HCT116 (cell line): Measurements from ENCODE around the gene CNKSR1. TPM values are rescaled to one million over a fixed set of nuclear protein-coding genes. Genes with fewer than 3 reads are reported as not detected.

Experiments
- ATAC-seq: fragments of 200-7000 bp; cut with Tn5 transposase; 2 replicates; pipeline ENCODE4 v1.9.1; 2020; ENCODE audit warnings: mild to moderate bottlenecking, moderate library complexity
- BruUV-seq: library from RNA; stranded (reverse); fragments of 400-500 nt; replicated peaks from 2 replicates; lab custom pipeline; 2021; lab: Mats Ljungman, UMichigan
- CTCF ChIA-PET: fragments of 300-600 bp; sonication (Branson Sonifier 250); formaldehyde crosslinking; loops from one replicate; lab custom pipeline; 2021; ENCODE audit warnings: antibody characterized with exemption; lab: Charles Lee
- POLR2A ChIA-PET: fragments of 300-600, 350-600 bp; sonication (Branson Sonifier 250); formaldehyde crosslinking; loops from one replicate; lab custom pipeline; 2021; ENCODE audit warnings: antibody characterized with exemption; lab: Charles Lee
- RAD21 ChIA-PET, 2 experiments: fragments of 300-600 bp; sonication (Branson Sonifier 250); formaldehyde crosslinking; loops; one replicate each; lab custom pipeline; 2023; ENCODE audit warnings: low total read pairs in 2 of 2; ENCODE audit not compliant: uncharacterized antibody in 2 of 2, unreplicated experiment in 2 of 2, low non-redundant PET in 1 of 2; lab: Charles Lee
- DNase-seq: peaks from one replicate; pipeline ENCODE4 v3.0.0-alpha.2; 2010; ENCODE audit warnings: low read depth, low spot score
- H2AFZ ChIP-seq: fragments of 200-600 bp; shearing (Covaris generic), sonication (generic); 2 replicates; pipeline ENCODE4 v1.6.1; 2017; ENCODE audit warnings: low read depth, mixed run types, mixed read lengths, antibody characterized with exemption, low read length; ENCODE audit not compliant: poor library complexity, severe bottlenecking
- H3K27ac ChIP-seq: 2 replicates; pipeline ENCODE4 v1.5.1; 2012; ENCODE audit warnings: low read depth, low read length
- H3K27me3 ChIP-seq: fragments of 200-600 bp; sonication (generic); 2 replicates; pipeline ENCODE4 v1.6.1; 2016; ENCODE audit warnings: mixed run types, low read length, mixed read lengths; ENCODE audit not compliant: insufficient read depth
- H3K36me3 ChIP-seq, 2 experiments: fragments of 200-500 bp in 1 of 2; fragments of 200-600 bp in 1 of 2; sonication (Bioruptor generic) in 1 of 2; sonication (generic) in 1 of 2; 2 replicates each; pipeline versions ENCODE4 v1.5.1 to v1.6.1; 2014 to 2016; ENCODE audit warnings: low read length in 2 of 2, inconsistent platforms in 1 of 2, mixed read lengths in 1 of 2, mixed run types in 1 of 2; ENCODE audit not compliant: insufficient read depth in 2 of 2, control insufficient read depth in 1 of 2
- H3K4me1 ChIP-seq, 2 experiments: fragments of 200-600 bp in 1 of 2; sonication (generic) in 1 of 2; 2 replicates each; pipeline versions ENCODE4 v1.5.1 to v1.6.1; 2012 to 2017; ENCODE audit warnings: low read length in 2 of 2, inconsistent platforms in 1 of 2, mild to moderate bottlenecking in 1 of 2, mixed read lengths in 1 of 2, mixed run types in 1 of 2, moderate library complexity in 1 of 2; ENCODE audit not compliant: insufficient read depth in 2 of 2, control insufficient read depth in 1 of 2
- H3K4me2 ChIP-seq: fragments of 200-600 bp; sonication (generic); 2 replicates; pipeline ENCODE4 v1.6.1; 2017; ENCODE audit warnings: mixed run types, low read length, mixed read lengths
- H3K4me3 ChIP-seq, 2 experiments: fragments of 200-600 bp in 1 of 2; sonication (generic) in 1 of 2; replicated peaks in 1 of 2; 2 replicates each; pipeline ENCODE4 v1.5.1; 2011 to 2016; ENCODE audit warnings: low read length in 2 of 2, control low read depth in 1 of 2, low read depth in 1 of 2, mild to moderate bottlenecking in 1 of 2, mixed read lengths in 1 of 2, mixed run types in 1 of 2
- H3K79me2 ChIP-seq: fragments of 200-600 bp; sonication (generic); 2 replicates; pipeline ENCODE4 v1.6.1; 2017; ENCODE audit warnings: mild to moderate bottlenecking, mixed run types, low read length, moderate library complexity, mixed read lengths; ENCODE audit not compliant: insufficient read depth
- H3K9ac ChIP-seq: fragments of 200-600 bp; sonication (generic); 2 replicates; pipeline ENCODE4 v1.6.1; 2016; ENCODE audit warnings: low read length, mixed read lengths
- H3K9me2 ChIP-seq: fragments of 200-600 bp; sonication (generic), shearing (Covaris generic); 2 replicates; pipeline ENCODE4 v1.6.1; 2017; ENCODE audit warnings: mixed run types, mild to moderate bottlenecking, moderate library complexity; ENCODE audit not compliant: insufficient read depth
- H3K9me3 ChIP-seq, 2 experiments: fragments of 200-500 bp in 1 of 2; fragments of 200-600 bp in 1 of 2; sonication (Bioruptor generic) in 1 of 2; sonication (generic) in 1 of 2; 2 replicates each; pipeline ENCODE4 v1.6.1; 2014 to 2017; ENCODE audit warnings: low read length in 2 of 2, mixed read lengths in 2 of 2, inconsistent platforms in 1 of 2, low read depth in 1 of 2, mild to moderate bottlenecking in 1 of 2, mixed run types in 1 of 2, moderate library complexity in 1 of 2; ENCODE audit not compliant: control insufficient read depth in 1 of 2, insufficient read depth in 1 of 2
- H4K20me1 ChIP-seq: fragments of 200-600 bp; sonication (generic), shearing (Covaris generic); 2 replicates; pipeline ENCODE4 v1.6.1; 2017; ENCODE audit warnings: mixed run types, mild to moderate bottlenecking, moderate library complexity; ENCODE audit not compliant: insufficient read depth
- CEBPB ChIP-seq: IDR thresholded peaks from 2 replicates; pipeline ENCODE4 v1.6.1; 2012; ENCODE audit warnings: low read depth
- EGR1 ChIP-seq: IDR thresholded peaks from 2 replicates; pipeline ENCODE4 v1.6.1; 2012; ENCODE audit warnings: low read depth
- ELF1 ChIP-seq: IDR thresholded peaks from 2 replicates; pipeline ENCODE4 v1.6.1; 2012; ENCODE audit warnings: low read depth, borderline replicate concordance
- EZH2 ChIP-seq: fragments of 200-600 bp; sonication (generic); IDR thresholded peaks from 2 replicates; pipeline ENCODE4 v1.6.1; 2017; ENCODE audit warnings: antibody characterized with exemption, mixed run types
- EZH2phosphoT487 ChIP-seq: fragments of 200-600 bp; IDR thresholded peaks from 2 replicates; pipeline ENCODE4 v1.6.1; 2018; ENCODE audit warnings: antibody characterized with exemption, borderline replicate concordance
- FOSL1 ChIP-seq: IDR thresholded peaks from 2 replicates; pipeline ENCODE4 v1.6.1; 2012; ENCODE audit warnings: low read depth
- POLR2A ChIP-seq: IDR thresholded peaks from 2 replicates; pipeline ENCODE4 v1.7.0; 2011; ENCODE audit warnings: borderline replicate concordance; ENCODE audit not compliant: insufficient read depth, insufficient read length; ENCODE audit errors: extremely low read depth
- POLR2AphosphoS5 ChIP-seq: IDR thresholded peaks from 2 replicates; pipeline ENCODE4 v1.6.1; 2011; ENCODE audit warnings: mild to moderate bottlenecking, low read depth, low read length, moderate library complexity
- RAD21 ChIP-seq: IDR thresholded peaks from 2 replicates; pipeline ENCODE4 v1.6.1; 2012; ENCODE audit warnings: low read depth, mild to moderate bottlenecking
- SIN3A ChIP-seq: IDR thresholded peaks from 2 replicates; pipeline ENCODE4 v1.6.1; 2012; ENCODE audit warnings: low read depth
- SP1 ChIP-seq: IDR thresholded peaks from 2 replicates; pipeline ENCODE4 v1.6.1; 2012; ENCODE audit warnings: low read depth
- TCF7L2 ChIP-seq: IDR thresholded peaks from 2 replicates; pipeline ENCODE4 v1.7.0; 2011; ENCODE audit warnings: borderline replicate concordance, inconsistent platforms; ENCODE audit not compliant: insufficient read depth, insufficient read length; ENCODE audit errors: extremely low read depth
- YY1 ChIP-seq: IDR thresholded peaks from 2 replicates; pipeline ENCODE4 v1.6.1; 2011; ENCODE audit warnings: low read length, low read depth, moderate library complexity, mild to moderate bottlenecking; ENCODE audit not compliant: insufficient replicate concordance; ENCODE audit errors: extremely low read depth
- ZFX ChIP-seq: fragments of 450-650 bp; IDR thresholded peaks from 2 replicates; pipeline ENCODE4 v1.6.1; 2017
- intact Hi-C: fragments of 100-400 bp; cut with micrococcal nuclease; formaldehyde crosslinking; loops from 2 replicates; pipeline ENCODE4 v1.10.0; 2022
- total RNA-seq: library from RNA; stranded (reverse); gene quantifications from one replicate; pipeline ENCODE4 v1.2.1, GENCODE V29; 2021; ENCODE audit not compliant: unreplicated experiment
- TF ChIP-seq, protein P1 (sequence below), 3 experiments: fragments of 200-600 bp in 1 of 3; sonication (generic) in 1 of 3; IDR thresholded peaks in 2 of 3; conservative IDR thresholded peaks in 1 of 3; 2 replicates each; pipeline ENCODE4 v1.5.1; 2012 to 2017; ENCODE audit warnings: low read depth in 2 of 3, low read length in 2 of 3, antibody characterized with exemption in 1 of 3, borderline replicate concordance in 1 of 3, control low read depth in 1 of 3, mild to moderate bottlenecking in 1 of 3, mixed read lengths in 1 of 3, mixed run types in 1 of 3, moderate library complexity in 1 of 3; ENCODE audit not compliant: insufficient read depth in 1 of 3
- TF ChIP-seq, protein P2 (sequence below): IDR thresholded peaks from 2 replicates; pipeline ENCODE4 v1.6.1; 2011; ENCODE audit warnings: mild to moderate bottlenecking, low read length, moderate library complexity; ENCODE audit not compliant: insufficient replicate concordance; ENCODE audit errors: extremely low read depth

Gene CNKSR1
- total RNA-seq, 1 experiment from 2014 or later: 26.6 TPM

DNA sequence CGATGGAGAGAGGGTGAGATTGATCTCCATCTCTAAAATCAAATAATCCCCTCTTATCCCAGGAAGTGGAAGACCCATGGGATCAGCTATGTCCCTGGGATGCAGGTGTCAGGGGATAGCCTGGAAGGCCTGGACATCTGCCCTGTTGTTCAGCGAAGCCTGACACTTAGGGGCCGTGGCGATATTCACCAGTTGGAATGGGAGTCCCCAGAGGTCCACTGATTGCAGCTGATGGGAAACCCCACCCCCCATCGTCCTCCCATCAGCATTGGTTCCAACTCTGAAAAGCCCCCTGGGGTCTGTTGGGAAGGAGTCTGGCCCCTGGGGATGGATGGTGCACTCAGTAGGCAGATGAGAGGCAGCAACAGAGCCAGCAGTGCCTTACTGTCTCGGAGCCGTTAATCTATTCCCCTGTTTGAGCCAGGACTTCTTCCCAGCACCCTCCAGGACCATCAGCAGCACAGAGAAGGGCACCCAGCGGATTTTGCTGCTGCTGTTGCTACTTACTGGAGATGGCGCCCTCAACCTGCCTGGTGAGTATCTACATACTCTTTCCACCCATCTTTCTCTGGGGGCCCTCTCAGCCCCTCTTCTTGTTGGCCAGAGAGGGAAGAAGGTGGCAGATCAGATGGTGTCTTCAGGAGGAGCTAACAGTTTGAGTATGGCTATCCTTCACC is 26.5 kb downstream of the CNKSR1 start:
- Histone ChIP-seq H3K79me2 (no peaks in the 10 kb centered on the region), H3K4me1 (peaks cover 2 to 4% of the 10 kb centered on the region in 2 experiments; a peak in 1 of 4 replicates), H3K27ac (no peak overlapping the region), H3K4me3 (no peak overlapping the region), H3K9me2 (no peaks in the 10 kb centered on the region), H3K36me3 (no peaks in the 10 kb centered on the region), H3K9me3 (no peaks in the 10 kb centered on the region), H3K27me3 (no peaks in the 10 kb centered on the region), H4K20me1 (no peaks in the 10 kb centered on the region), H3K9ac (no peak overlapping the region), H2AFZ (no peak overlapping the region), H3K4me2 (no peak overlapping the region)
- ChIA-PET POLR2A (no interaction called here), CTCF (no interaction called here), RAD21 (no interaction called here)
- TF ChIP-seq, protein P1, sequence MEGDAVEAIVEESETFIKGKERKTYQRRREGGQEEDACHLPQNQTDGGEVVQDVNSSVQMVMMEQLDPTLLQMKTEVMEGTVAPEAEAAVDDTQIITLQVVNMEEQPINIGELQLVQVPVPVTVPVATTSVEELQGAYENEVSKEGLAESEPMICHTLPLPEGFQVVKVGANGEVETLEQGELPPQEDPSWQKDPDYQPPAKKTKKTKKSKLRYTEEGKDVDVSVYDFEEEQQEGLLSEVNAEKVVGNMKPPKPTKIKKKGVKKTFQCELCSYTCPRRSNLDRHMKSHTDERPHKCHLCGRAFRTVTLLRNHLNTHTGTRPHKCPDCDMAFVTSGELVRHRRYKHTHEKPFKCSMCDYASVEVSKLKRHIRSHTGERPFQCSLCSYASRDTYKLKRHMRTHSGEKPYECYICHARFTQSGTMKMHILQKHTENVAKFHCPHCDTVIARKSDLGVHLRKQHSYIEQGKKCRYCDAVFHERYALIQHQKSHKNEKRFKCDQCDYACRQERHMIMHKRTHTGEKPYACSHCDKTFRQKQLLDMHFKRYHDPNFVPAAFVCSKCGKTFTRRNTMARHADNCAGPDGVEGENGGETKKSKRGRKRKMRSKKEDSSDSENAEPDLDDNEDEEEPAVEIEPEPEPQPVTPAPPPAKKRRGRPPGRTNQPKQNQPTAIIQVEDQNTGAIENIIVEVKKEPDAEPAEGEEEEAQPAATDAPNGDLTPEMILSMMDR (IDR thresholded peaks at IDR 0.05 in 2 of 3, conservative IDR thresholded peaks at IDR 0.05 in 1 of 3; ENCODE audit: borderline replicate concordance in 1 of 3, insufficient read depth in 1 of 3, low read depth in 2 of 3, low read length in 2 of 3): peak in 2 of 3 experiments; percentile 12 to 28; a peak in 1 of 6 replicates
- peak; percentile 40; the same call in 1 of the 2 replicates for TF ChIP-seq RAD21
- no peak for TF ChIP-seq SIN3A
- DNase-seq (no peak), ATAC-seq (peak; percentile 52; the same call in 1 of the 2 replicates)
- intact Hi-C loops: no loop called here
- BruUV-seq: no TSS peak

DNA sequence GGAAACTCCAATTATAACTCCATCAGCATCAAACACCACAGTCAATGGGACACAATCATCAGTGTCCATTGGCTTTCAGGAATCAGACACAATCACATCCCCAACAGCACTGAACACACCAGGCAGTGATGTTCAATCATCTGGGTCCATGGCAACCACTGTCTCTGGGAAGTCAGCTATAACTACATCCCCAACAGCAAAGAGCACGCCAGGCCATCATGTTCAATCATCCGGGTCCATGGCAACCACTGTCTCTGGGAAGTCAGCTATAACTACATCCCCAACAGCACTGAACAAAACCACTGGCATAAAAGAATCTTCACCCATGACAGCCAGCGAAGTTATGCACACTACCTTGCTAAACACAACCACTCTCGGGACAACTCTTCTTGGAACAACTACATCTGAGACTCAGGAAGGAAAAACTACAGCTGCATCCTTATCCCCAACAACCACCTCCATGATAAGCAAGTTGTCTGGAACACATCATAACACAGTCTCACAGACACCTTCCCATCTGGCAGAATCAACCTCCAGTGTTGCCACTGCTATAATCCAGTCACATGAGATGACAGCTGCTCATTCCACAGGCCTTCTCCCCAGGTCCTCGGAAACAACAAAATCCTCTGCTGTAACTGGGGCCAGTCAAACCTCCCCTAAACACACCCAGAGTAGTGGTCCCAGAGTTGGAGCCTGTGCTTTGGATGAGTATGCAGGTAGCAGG is 33.0 kb downstream of the CNKSR1 start:
- Histone ChIP-seq H2AFZ (no peak overlapping the region), H3K4me3 (no peak overlapping the region), H3K9ac (no peak overlapping the region), H3K27ac (no peak overlapping the region), H3K4me2 (no peak overlapping the region), H3K27me3 (no peaks in the 10 kb centered on the region), H3K79me2 (no peaks in the 10 kb centered on the region), H3K9me2 (no peaks in the 10 kb centered on the region), H3K9me3 (no peaks in the 10 kb centered on the region), H3K4me1 (no peaks in the 10 kb centered on the region), H3K36me3 (no peaks in the 10 kb centered on the region), H4K20me1 (no peaks in the 10 kb centered on the region)
- POLR2A ChIA-PET: no interaction called here
- no TSS peak for BruUV-seq
- RAD21 ChIA-PET: no interaction called here
- DNase-seq: no peak
- CTCF ChIA-PET: interaction anchor here (1.9 kb wide), 1 partner anchor 24 kb away, joined by 11 read pairs; the partner anchor contains the start of gene CEP85
- intact Hi-C loops: no loop called here
- no peak for ATAC-seq
- no peak for TF ChIP-seq CEBPB
- no peak for TF ChIP-seq YY1
- TF ChIP-seq ZFX: no peak
- TF ChIP-seq FOSL1: no peak
- no peak for TF ChIP-seq EZH2phosphoT487
- no peak for TF ChIP-seq SP1
- TF ChIP-seq EGR1: no peak
- TF ChIP-seq EZH2: no peak
- TF ChIP-seq POLR2AphosphoS5: no peak
- TF ChIP-seq ELF1: no peak
- no peak for TF ChIP-seq TCF7L2
- TF ChIP-seq, protein P2, sequence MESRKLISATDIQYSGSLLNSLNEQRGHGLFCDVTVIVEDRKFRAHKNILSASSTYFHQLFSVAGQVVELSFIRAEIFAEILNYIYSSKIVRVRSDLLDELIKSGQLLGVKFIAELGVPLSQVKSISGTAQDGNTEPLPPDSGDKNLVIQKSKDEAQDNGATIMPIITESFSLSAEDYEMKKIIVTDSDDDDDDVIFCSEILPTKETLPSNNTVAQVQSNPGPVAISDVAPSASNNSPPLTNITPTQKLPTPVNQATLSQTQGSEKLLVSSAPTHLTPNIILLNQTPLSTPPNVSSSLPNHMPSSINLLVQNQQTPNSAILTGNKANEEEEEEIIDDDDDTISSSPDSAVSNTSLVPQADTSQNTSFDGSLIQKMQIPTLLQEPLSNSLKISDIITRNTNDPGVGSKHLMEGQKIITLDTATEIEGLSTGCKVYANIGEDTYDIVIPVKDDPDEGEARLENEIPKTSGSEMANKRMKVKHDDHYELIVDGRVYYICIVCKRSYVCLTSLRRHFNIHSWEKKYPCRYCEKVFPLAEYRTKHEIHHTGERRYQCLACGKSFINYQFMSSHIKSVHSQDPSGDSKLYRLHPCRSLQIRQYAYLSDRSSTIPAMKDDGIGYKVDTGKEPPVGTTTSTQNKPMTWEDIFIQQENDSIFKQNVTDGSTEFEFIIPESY: no peak
- no peak for TF ChIP-seq POLR2A
